KMS-11 (cell line): ENCODE data around the gene ALDH4A1.

Experiments used
- H2AFZ ChIP-seq: fragments of 200-600 bp; sonication (generic); 2 replicates; pipeline ENCODE4 v1.6.1; 2016; ENCODE audit warnings: antibody characterized with exemption, mixed run types, low read depth
- H3K27ac ChIP-seq: fragments of 200-600 bp; sonication (generic); 2 replicates; pipeline ENCODE4 v1.6.1; 2016; ENCODE audit warnings: mild to moderate bottlenecking, mixed run types
- H3K27me3 ChIP-seq: fragments of 200-600 bp; sonication (generic); 2 replicates; pipeline ENCODE4 v1.6.1; 2017; ENCODE audit warnings: mild to moderate bottlenecking, low read depth, mixed run types, moderate library complexity; ENCODE audit not compliant: insufficient read depth
- H3K36me3 ChIP-seq: fragments of 200-600 bp; sonication (generic); 2 replicates; pipeline ENCODE4 v1.6.1; 2017; ENCODE audit warnings: mild to moderate bottlenecking, mixed run types; ENCODE audit not compliant: insufficient read depth
- H3K4me1 ChIP-seq: fragments of 200-600 bp; sonication (generic); 2 replicates; pipeline ENCODE4 v1.6.1; 2016; ENCODE audit warnings: mild to moderate bottlenecking, low read depth, mixed run types; ENCODE audit not compliant: poor library complexity, severe bottlenecking
- H3K4me2 ChIP-seq: fragments of 200-600 bp; sonication (generic); 2 replicates; pipeline ENCODE4 v1.7.0; 2016; ENCODE audit warnings: mild to moderate bottlenecking, mixed run types
- H3K4me3 ChIP-seq: fragments of 200-600 bp; sonication (generic); IDR thresholded peaks from 2 replicates; pipeline ENCODE4 v1.6.1; 2017; ENCODE audit warnings: low read depth, low read length, mixed read lengths; ENCODE audit not compliant: insufficient read depth
- H3K79me2 ChIP-seq: fragments of 200-600 bp; sonication (generic); 2 replicates; pipeline ENCODE4 v1.6.1; 2016; ENCODE audit warnings: low read depth, mixed run types; ENCODE audit not compliant: insufficient read depth
- H3K9ac ChIP-seq: fragments of 200-600 bp; sonication (generic); 2 replicates; pipeline ENCODE4 v1.6.1; 2016; ENCODE audit warnings: mild to moderate bottlenecking, mixed run types
- H4K20me1 ChIP-seq: fragments of 200-600 bp; sonication (generic); 2 replicates; pipeline ENCODE4 v1.6.1; 2016; ENCODE audit warnings: mild to moderate bottlenecking, mixed run types; ENCODE audit not compliant: insufficient read depth
- TF ChIP-seq, protein P1 (sequence below): fragments of 200-600 bp; sonication (generic); conservative IDR thresholded peaks from 2 replicates; pipeline ENCODE4 v1.6.1; 2017; ENCODE audit warnings: low read depth, mild to moderate bottlenecking, antibody characterized with exemption, low read length, moderate library complexity, mixed read lengths

ALDH4A1 gene

DNA sequence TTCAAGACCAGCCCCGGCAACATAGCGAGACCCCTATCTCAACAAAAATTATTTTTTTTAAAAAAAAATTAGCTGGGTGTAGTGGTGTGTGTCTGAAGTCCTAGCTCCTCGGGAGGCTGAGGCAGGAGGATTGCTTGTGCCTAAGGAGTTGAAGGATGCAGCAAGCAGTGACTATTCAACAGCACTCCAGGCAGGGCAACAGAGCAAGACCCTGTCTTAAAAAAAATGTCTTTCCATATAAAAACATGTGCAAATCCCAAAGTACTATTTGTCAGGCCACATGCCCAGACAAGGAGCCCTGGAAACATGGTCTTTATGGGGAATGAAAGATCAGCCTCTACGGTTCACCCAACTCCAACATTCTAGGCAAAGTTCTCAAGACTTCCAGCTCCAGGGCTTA, 40.8 kb upstream of the ALDH4A1 start:
- Histone ChIP-seq H4K20me1 (no peaks in the 10 kb centered on the region), H3K4me3 (no peak overlapping the region), H3K27ac (no peak overlapping the region), H3K27me3 (peaks cover 18% of the 10 kb centered on the region), H3K4me2 (no peak overlapping the region), H2AFZ (no peak overlapping the region), H3K4me1 (no peaks in the 10 kb centered on the region), H3K79me2 (no peaks in the 10 kb centered on the region), H3K36me3 (no peaks in the 10 kb centered on the region), H3K9ac (no peak overlapping the region)
- TF ChIP-seq, protein P1, sequence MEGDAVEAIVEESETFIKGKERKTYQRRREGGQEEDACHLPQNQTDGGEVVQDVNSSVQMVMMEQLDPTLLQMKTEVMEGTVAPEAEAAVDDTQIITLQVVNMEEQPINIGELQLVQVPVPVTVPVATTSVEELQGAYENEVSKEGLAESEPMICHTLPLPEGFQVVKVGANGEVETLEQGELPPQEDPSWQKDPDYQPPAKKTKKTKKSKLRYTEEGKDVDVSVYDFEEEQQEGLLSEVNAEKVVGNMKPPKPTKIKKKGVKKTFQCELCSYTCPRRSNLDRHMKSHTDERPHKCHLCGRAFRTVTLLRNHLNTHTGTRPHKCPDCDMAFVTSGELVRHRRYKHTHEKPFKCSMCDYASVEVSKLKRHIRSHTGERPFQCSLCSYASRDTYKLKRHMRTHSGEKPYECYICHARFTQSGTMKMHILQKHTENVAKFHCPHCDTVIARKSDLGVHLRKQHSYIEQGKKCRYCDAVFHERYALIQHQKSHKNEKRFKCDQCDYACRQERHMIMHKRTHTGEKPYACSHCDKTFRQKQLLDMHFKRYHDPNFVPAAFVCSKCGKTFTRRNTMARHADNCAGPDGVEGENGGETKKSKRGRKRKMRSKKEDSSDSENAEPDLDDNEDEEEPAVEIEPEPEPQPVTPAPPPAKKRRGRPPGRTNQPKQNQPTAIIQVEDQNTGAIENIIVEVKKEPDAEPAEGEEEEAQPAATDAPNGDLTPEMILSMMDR: no peak

DNA sequence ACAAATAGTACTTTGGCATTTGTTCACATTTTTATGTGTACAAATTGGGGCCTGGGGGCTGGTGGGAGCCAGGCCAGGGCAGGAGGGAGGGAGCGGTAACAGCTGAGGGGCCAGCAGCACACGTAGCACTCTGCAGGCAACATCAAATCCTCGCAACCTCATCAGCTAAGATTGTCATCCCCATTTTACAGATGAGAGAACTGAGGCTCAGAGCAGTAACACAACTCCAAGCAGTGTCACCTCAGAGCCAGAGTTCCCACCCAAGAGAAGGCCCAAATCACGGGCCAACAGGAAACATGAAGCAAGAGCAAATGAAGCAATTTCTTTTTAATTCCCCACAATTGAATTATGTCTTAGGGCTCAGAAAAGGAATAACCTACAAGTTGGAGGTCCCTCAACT, 40.0 kb upstream of the ALDH4A1 start:
- no peaks in the 10 kb centered on the region for H3K79me2 ChIP-seq
- no peaks in the 10 kb centered on the region for H3K36me3 ChIP-seq
- no peak overlapping the region for H3K9ac ChIP-seq
- H3K27me3 ChIP-seq: peaks cover 11% of the 10 kb centered on the region
- H4K20me1 ChIP-seq: no peaks in the 10 kb centered on the region
- H3K4me1 ChIP-seq: no peaks in the 10 kb centered on the region
- TF ChIP-seq, protein P1: no peak
- no peak overlapping the region for H2AFZ ChIP-seq
- H3K4me3 ChIP-seq: no peak overlapping the region
- no peak overlapping the region for H3K4me2 ChIP-seq
- H3K27ac ChIP-seq: no peak overlapping the region

GRCh38 chr1:18941221-18942141, 39.1 kb upstream of the ALDH4A1 start:
- TF ChIP-seq, protein P1: no peak
- H3K27ac ChIP-seq: no peak overlapping the region
- H3K27me3 ChIP-seq: peaks cover 9% of the 10 kb centered on the region
- H3K9ac ChIP-seq: no peak overlapping the region
- H3K4me2 ChIP-seq: no peak overlapping the region
- H3K79me2 ChIP-seq: no peaks in the 10 kb centered on the region
- no peaks in the 10 kb centered on the region for H4K20me1 ChIP-seq
- H3K4me1 ChIP-seq: no peaks in the 10 kb centered on the region
- H3K36me3 ChIP-seq: no peaks in the 10 kb centered on the region
- H2AFZ ChIP-seq: no peak overlapping the region
- no peak overlapping the region for H3K4me3 ChIP-seq

GRCh38 chr1:18940303-18941020, 38.1 kb upstream of the ALDH4A1 start:
- Histone ChIP-seq H4K20me1 (no peaks in the 10 kb centered on the region), H3K4me2 (no peak overlapping the region), H2AFZ (no peak overlapping the region), H3K4me1 (no peaks in the 10 kb centered on the region), H3K36me3 (no peaks in the 10 kb centered on the region), H3K27me3 (peaks cover 9% of the 10 kb centered on the region), H3K27ac (no peak overlapping the region), H3K4me3 (no peak overlapping the region), H3K79me2 (no peaks in the 10 kb centered on the region), H3K9ac (no peak overlapping the region)
- TF ChIP-seq, protein P1: no peak
